SKM-1 (cell line): ENCODE measurements around the gene SCGB1D2.

Source experiments
- DNase-seq: peaks from one replicate; lab custom pipeline; 2025; ENCODE audit not compliant: unreplicated experiment; lab: John Stamatoyannopoulos, UW

SCGB1D2 gene

GRCh38 chr11:62256281-62256680 is 14.2 kb downstream of the SCGB1D2 start:
- DNase-seq: no peak

DNA sequence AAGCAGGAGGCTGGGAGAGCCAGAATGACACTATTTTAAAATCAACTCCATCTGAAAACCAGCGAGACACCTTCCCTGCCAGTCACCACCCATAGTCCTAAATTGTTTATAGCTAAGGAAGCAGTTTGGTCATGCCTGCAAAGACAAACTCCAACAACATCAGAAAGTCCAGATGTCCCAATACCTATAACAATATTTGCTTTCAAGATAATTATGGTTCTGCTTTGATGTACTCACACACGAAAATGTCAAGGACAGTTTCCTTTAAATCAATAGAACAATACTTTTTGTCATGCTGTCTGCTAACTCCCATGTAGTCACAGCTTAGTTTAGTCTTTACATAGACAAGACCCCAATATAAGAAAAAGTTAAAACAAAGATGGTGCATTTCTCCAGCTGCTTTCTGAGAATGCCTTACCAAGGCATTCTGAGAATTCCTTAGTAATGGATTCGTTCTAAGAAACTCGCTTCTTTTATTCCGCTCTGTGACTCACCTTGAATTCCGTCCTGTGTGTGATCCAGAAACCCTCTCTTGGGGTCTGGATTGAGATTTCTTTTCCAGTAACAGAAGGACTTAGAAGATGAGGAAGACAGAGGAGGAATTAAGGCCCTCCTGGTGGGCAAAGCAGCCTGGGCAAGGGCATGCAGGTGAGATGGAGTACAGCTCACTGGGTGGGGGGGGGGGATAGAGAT is 18.4 kb downstream of the SCGB1D2 start:
- no peak for DNase-seq

DNA sequence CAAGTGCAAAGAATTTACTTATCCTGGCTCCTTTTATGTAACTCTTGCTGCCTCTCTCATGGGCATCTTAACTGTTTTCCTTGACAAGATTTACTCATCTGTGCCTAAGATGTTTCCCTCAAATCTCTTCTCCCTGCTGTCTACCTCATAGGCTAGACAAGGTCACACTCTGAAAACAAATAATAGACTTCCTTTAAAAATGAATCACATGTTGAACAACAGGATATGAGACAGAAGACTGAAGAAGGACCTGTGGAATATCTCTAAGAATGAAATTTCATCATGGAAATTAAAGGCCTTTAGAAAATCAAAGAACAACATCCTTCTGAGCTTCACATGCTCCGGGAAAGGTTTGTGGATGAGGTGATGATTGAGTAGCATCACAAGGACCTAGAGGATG is 22.0 kb downstream of the SCGB1D2 start:
- DNase-seq: no peak

GRCh38 chr11:62266558-62266957 is 24.5 kb downstream of the SCGB1D2 start:
- DNase-seq: no peak

GRCh38 chr11:62267050-62267449 is 25.0 kb downstream of the SCGB1D2 start:
- no peak for DNase-seq

- DNase-seq: no peak
These were observed 25.5 kb downstream of the SCGB1D2 start for GRCh38 chr11:62267576-62267975.

DNA sequence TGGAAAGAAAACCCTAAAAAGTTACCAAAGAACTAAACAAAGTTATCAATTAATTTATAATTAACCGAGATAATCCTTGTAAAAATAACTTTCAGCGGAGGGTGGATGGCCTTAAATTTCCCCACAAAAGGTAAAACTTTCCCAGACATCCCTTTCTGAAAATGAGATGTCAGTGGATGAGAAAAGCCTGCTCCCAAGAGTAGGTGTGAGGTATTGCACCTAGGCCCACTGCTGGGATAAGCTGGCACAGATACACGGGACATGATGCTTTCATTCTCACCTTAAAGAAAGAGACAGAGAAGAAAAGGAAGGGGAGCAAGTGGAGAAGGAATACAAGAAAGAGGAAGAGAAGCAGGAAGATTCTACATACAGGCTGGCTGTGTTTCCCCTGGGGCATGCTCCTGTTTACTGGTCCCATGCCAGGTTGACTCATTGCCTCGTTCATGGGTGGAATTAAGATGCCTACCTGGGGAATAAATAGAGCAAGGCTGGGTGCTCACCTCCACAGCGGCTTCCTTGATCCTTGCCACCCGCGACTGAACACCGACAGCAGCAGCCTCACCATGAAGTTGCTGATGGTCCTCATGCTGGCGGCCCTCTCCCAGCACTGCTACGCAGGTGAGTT is 27.7 kb downstream of the SCGB1D2 start, which contains the start of gene SCGB2A2:
TSS of gene SCGB2A2 (plus strand) at position 505 of the 625 bp plus-strand sequence. CDS start at position 564, 59 bp downstream.
- no peak for DNase-seq

DNA sequence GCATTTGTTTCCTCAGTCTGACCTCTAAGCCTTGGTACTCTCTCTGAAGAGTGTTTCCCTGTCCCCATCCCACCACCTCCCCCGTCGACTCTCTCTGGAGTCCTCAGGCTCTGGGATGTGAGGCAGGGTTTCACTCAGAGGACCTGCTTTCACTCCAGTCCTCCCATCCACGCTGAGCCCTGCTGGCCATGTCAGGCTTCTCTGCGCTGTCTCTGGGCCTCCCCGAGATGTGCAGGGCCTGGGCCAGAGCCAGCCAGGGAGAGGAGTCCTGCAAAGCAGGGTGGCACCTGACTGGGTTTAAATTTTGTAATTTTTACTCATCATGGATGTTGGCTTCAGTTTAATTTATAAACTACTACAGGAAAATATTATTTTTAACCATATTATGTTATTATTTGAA is 31.2 kb downstream of the SCGB1D2 start:
- DNase-seq: no peak

- DNase-seq: no peak
These were observed 31.8 kb downstream of the SCGB1D2 start for GRCh38 chr11:62273789-62274275.

DNA sequence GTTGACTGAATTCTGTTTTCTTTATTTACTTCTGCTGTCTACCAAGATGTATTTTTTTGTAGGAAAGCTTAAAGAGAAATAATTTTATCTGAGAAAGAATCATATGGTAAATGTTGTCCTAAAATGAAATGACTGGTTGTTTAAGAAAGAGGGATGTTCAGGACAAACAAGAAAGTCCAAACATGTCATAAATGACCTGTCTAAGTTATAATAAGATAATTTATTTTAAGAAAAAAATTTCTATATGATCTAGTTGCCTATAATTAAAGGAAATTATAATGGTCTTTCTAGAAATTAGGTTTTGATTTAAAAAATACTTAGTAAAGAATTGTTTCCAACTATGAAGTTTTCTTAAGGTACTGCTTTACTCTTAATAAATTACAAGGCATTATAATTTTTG is 38.4 kb downstream of the SCGB1D2 start:
- DNase-seq: no peak
